Heart left ventricle (tissue), 16 donors: ENCODE data around the gene SCNN1G. TPM values are rescaled to one million over a fixed set of nuclear protein-coding genes. Genes with fewer than 3 reads are reported as not detected.

Experiments
- ATAC-seq, 4 donors: fragments of 200-7000 bp; cut with Tn5 transposase; one replicate each; pipeline ENCODE4 v1.9.1; 2020 to 2022; ENCODE audit warnings: moderate library complexity in 4 of 4, mild to moderate bottlenecking in 3 of 4, moderate number of reproducible peaks in 1 of 4
- DNase-seq, 5 donors: peaks; one replicate each; pipeline ENCODE4 v3.0.0-alpha.2; 2020
- H3K27ac ChIP-seq, 12 donors: fragments of 200-600 bp; sonication (generic) in 4 of 12; one replicate each; pipeline versions ENCODE4 v1.5.0 to v1.8.0; 2016 to 2022; ENCODE audit warnings: mild to moderate bottlenecking in 2 of 12
- H3K27me3 ChIP-seq, 9 donors: fragments of 200-600 bp; sonication (generic) in 2 of 9; one replicate each; pipeline versions ENCODE4 v1.5.1 to v1.8.0; 2016 to 2022; ENCODE audit warnings: mild to moderate bottlenecking in 3 of 9
- H3K36me3 ChIP-seq, 9 donors: fragments of 200-600 bp; sonication (generic) in 2 of 9; one replicate each; pipeline versions ENCODE4 v1.5.0 to v1.8.0; 2018 to 2022; ENCODE audit warnings: mild to moderate bottlenecking in 2 of 9
- H3K4me1 ChIP-seq, 12 donors: fragments of 200-600 bp; sonication (generic) in 4 of 12; one replicate each; pipeline versions ENCODE4 v1.5.0 to v1.8.0; 2016 to 2022; ENCODE audit warnings: mild to moderate bottlenecking in 3 of 12
- H3K4me3 ChIP-seq, 12 donors: fragments of 200-600 bp; sonication (generic) in 4 of 12; one replicate each; pipeline versions ENCODE4 v1.5.0 to v1.8.0; 2017 to 2022; ENCODE audit warnings: mild to moderate bottlenecking in 9 of 12, moderate library complexity in 4 of 12
- H3K9me3 ChIP-seq, 12 donors: fragments of 200-600 bp; sonication (generic) in 4 of 12; one replicate each; pipeline versions ENCODE4 v1.5.0 to v1.8.0; 2016 to 2022; ENCODE audit warnings: mild to moderate bottlenecking in 1 of 12
- POLR2A ChIP-seq, 2 donors: fragments of 450-650 bp; IDR thresholded peaks; one replicate each; pipeline ENCODE4 v1.6.1; 2017; ENCODE audit warnings: antibody characterized with exemption in 2 of 2, mild to moderate bottlenecking in 2 of 2, moderate library complexity in 2 of 2
- WGBS, 4 donors: extraction: QIAGEN DNeasy Blood & Tissue Kit in 2 of 4; methylation state at CpG; one replicate each; pipeline versions ENCODE4 v1.1.5 to v1.1.7; 2013 to 2018; 5-methylcytosine and 5-hydroxymethylcytosine counted together
- intact Hi-C, 10 donors: fragments of 100-400 bp; cut with DNase I; formaldehyde crosslinking; loops; one replicate each; pipeline versions ENCODE4 v1.11.1 to v1.14.2; 2022
- polyA plus RNA-seq, 2 donors: library from polyadenylated mRNA; stranded (reverse); fragments of 200-250 nt; gene quantifications; one replicate each; pipeline ENCODE4 v1.2.3, GENCODE V29; 2013
- total RNA-seq, 9 donors: library from RNA; depleted of rRNA in 2 of 9; stranded (reverse); fragments of >200 nt in 2 of 9; fragmentation: NEBNext Ultra II Directional in 3 of 9; extraction: Animal tissue kit (Norgen Biotek cat#: 25700) in 3 of 9; gene quantifications; one replicate each; pipeline versions ENCODE4 v1.1.0 to v1.2.4, GENCODE V29; 2016 to 2023
- TF ChIP-seq, protein P1 (sequence below), 12 donors: fragments of 200-600 bp; sonication (generic) in 4 of 12; IDR thresholded peaks; one replicate each; pipeline versions ENCODE4 v1.5.0 to v1.8.0; 2018 to 2022; ENCODE audit warnings: antibody characterized with exemption in 12 of 12, mild to moderate bottlenecking in 5 of 12
- donor health status: ischemic (EF 13 %, LVEDD 7.1; RV severe dilation, severe dysfunction).
- donor health status: healthy with polysubstance abuse.
- donor health status: DM: no; HTN: yes; CAD: no.
- donor health status: DM: no; HTN: no; CAD: no.
- donor health status: ischemic (EF 25% LVEDD 6.9; RV normal size, moderate dysfunction).
- donor health status: ischemic (EF 25% LVEDD 5.7; RV mildly dilated, moderate dysfunction).
- donor health status: healthy.
- donor health status: DM: yes; HTN: yes; CAD: no.
- donor health status: ischemic (EF 35%, LVEDD 5.7; RV mildly dilated, moderate dysfunction).
- donor health status: nonischemic (EF 11% LVEDD 7.7; RV severe dilation, severe dysfunction).
- donor health status: DM: yes; HTN: yes; CAD: no.
- donor health status: PGD.
- donor health status: ischemic (EF 29% LVEDD 5.4; RV normal size, mild dysfunction).
- donor health status: nonischemic (EF 23%, LVEDD 6.1; RV moderate dilation, normal function).

The SCNN1G gene
- total and polyA plus RNA-seq, 11 donors: 0.03 to 0.20 (median 0.12) TPM; not detected in 7

GRCh38 chr16:23163921-23164320 is 18.6 kb upstream of the SCNN1G start:
- no peak for ATAC-seq
- no peak for TF ChIP-seq POLR2A (IDR thresholded peaks at IDR 0.05)
- TF ChIP-seq, protein P1, sequence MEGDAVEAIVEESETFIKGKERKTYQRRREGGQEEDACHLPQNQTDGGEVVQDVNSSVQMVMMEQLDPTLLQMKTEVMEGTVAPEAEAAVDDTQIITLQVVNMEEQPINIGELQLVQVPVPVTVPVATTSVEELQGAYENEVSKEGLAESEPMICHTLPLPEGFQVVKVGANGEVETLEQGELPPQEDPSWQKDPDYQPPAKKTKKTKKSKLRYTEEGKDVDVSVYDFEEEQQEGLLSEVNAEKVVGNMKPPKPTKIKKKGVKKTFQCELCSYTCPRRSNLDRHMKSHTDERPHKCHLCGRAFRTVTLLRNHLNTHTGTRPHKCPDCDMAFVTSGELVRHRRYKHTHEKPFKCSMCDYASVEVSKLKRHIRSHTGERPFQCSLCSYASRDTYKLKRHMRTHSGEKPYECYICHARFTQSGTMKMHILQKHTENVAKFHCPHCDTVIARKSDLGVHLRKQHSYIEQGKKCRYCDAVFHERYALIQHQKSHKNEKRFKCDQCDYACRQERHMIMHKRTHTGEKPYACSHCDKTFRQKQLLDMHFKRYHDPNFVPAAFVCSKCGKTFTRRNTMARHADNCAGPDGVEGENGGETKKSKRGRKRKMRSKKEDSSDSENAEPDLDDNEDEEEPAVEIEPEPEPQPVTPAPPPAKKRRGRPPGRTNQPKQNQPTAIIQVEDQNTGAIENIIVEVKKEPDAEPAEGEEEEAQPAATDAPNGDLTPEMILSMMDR (IDR thresholded peaks at IDR 0.05): no peak
- intact Hi-C loops: loop anchor here in 1 of 10 donors (10.0 kb wide), 1 partner anchor 141 kb away; the partner anchor contains the start of gene SCNN1B
- peaks cover 0 to 12% (median 3%) of the 10 kb centered on the region in 9 donors for H3K27me3 ChIP-seq
- DNase-seq: no peak
- no peaks in the 10 kb centered on the region for H3K4me1 ChIP-seq
- no peak overlapping the region for H3K4me3 ChIP-seq
- no peak overlapping the region for H3K27ac ChIP-seq
- WGBS, 4 donors: 90 to 95% (median 91%) methylated on average over 2 of the region's 2 CpGs
- H3K9me3 ChIP-seq: peaks cover 0 to 10% (median 0%) of the 10 kb centered on the region in 12 donors
- H3K36me3 ChIP-seq: no peaks in the 10 kb centered on the region

GRCh38 chr16:23164736-23165135 is 17.8 kb upstream of the SCNN1G start:
- 63 to 90% (median 88%) methylated on average over 4 of the region's 4 CpGs for WGBS, 4 donors
- TF ChIP-seq, protein P1 (IDR thresholded peaks at IDR 0.05): no peak
- TF ChIP-seq POLR2A (IDR thresholded peaks at IDR 0.05): no peak
- ATAC-seq: no peak
- H3K36me3 ChIP-seq: no peaks in the 10 kb centered on the region
- H3K27me3 ChIP-seq: peaks cover 0 to 12% (median 3%) of the 10 kb centered on the region in 9 donors
- intact Hi-C loops: loop anchor here in 1 of 10 donors (10.0 kb wide), 1 partner anchor 140 kb away; the partner anchor contains the start of gene SCNN1B
- no peak for DNase-seq
- H3K27ac ChIP-seq: no peak overlapping the region
- H3K4me1 ChIP-seq: no peaks in the 10 kb centered on the region
- H3K9me3 ChIP-seq: peaks cover 0 to 10% (median 0%) of the 10 kb centered on the region in 12 donors
- no peak overlapping the region for H3K4me3 ChIP-seq

DNA sequence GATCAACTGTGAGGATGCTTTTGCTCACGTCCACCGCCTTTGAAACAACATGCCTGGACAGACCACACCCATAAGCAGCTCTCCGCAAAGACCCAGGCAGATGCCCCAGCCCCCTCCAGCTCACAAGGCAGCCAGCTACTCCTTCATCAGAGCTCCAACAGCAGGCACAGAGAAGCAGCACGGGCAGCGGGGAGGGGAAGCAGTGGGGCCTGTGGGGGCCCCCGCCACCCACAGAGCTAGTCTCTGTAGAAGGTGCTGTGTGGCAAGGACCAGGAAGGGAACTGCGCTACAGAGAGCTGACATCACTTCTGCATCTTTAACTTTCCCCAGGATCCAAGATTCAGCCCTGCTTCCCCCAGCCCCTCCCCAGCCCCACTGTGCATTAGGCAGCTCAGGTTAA is 10.0 kb upstream of the SCNN1G start:
- Histone ChIP-seq H3K36me3 (no peaks in the 10 kb centered on the region), H3K27ac (no peak overlapping the region), H3K4me1 (no peaks in the 10 kb centered on the region), H3K27me3 (peaks cover 0 to 26% (median 3%) of the 10 kb centered on the region in 9 donors), H3K9me3 (no peaks in the 10 kb centered on the region), H3K4me3 (no peak overlapping the region)
- TF ChIP-seq POLR2A (IDR thresholded peaks at IDR 0.05): no peak
- TF ChIP-seq, protein P1 (IDR thresholded peaks at IDR 0.05): no peak
- ATAC-seq: no peak
- intact Hi-C loops: no loop called here
- DNase-seq: no peak
- WGBS, 4 donors: 36 to 46% (median 41%) methylated on average over 7 of the region's 7 CpGs

DNA sequence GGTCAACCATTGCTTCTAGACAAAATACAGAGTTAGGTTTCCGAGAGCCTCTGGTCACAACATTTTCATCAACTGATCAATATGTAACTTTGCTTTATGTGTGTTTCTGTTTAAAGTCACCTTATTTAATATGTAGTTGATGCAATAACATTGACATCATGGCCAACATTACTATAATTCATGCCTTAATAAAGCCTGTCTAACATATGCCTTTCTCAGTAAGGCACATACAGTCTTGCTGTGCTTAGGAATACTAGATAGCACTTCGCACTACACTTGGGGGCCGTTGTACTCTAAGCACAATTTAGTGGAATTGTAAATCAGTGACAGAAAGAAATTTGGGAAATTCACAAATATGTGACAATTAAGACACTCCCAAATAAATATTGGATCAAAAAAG is 9.6 kb upstream of the SCNN1G start:
- no peak for TF ChIP-seq POLR2A (IDR thresholded peaks at IDR 0.05)
- TF ChIP-seq, protein P1 (IDR thresholded peaks at IDR 0.05): no peak
- 60 to 91% (median 89%) methylated on average over 3 of the region's 3 CpGs for WGBS, 4 donors
- no peak for ATAC-seq
- intact Hi-C loops: no loop called here
- Histone ChIP-seq H3K36me3 (no peaks in the 10 kb centered on the region), H3K9me3 (no peaks in the 10 kb centered on the region), H3K27me3 (peaks cover 0 to 28% (median 3%) of the 10 kb centered on the region in 9 donors), H3K4me3 (no peak overlapping the region), H3K4me1 (no peaks in the 10 kb centered on the region), H3K27ac (no peak overlapping the region)
- DNase-seq: no peak
